Thyroid gland (tissue), 4 donors: ENCODE data around the gene LDAH.

Experiments
- POLR2A ChIP-seq, 2 donors: fragments of 450-650 bp; IDR thresholded peaks; one replicate each; pipeline ENCODE4 v1.6.1; 2017; ENCODE audit warnings: antibody characterized with exemption in 2 of 2, mild to moderate bottlenecking in 2 of 2, moderate library complexity in 1 of 2
- TF ChIP-seq, protein P1 (sequence below), 6 experiments: fragments of 200-600 bp in 3 of 6; fragments of 450-650 bp in 3 of 6; sonication (generic) in 3 of 6; IDR thresholded peaks; one replicate each; pipeline ENCODE4 v1.5.1; 2016 to 2019; ENCODE audit warnings: antibody characterized with exemption in 6 of 6, mild to moderate bottlenecking in 2 of 6, inconsistent platforms in 1 of 6, moderate library complexity in 1 of 6

DNA sequence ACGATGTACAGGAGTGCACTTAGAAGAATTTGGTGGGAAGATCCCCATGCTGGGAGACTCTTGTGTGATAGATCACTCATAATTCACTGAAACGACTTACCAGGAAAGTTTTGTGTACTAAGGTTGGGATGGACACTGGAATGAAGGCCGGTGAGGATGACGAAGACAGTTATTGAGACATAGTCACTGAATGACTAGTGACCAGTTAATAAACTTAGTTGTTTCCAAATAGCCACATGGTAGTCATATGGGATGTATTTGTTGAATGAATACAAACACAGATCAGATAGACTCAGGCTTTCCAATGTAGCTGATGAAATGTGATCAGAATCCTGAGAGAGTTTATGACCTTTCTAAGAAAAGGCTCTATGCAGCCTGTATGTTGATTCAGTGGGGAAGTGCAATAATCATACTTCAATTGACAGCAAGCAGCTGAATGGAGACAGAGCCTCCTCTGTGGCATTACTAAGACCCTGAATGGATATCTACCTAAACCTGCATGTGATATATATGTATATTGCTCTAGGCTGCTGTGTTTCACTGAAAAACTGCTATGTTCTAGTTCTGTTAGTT is 135.6 kb downstream of the LDAH start:
- TF ChIP-seq, protein P1, sequence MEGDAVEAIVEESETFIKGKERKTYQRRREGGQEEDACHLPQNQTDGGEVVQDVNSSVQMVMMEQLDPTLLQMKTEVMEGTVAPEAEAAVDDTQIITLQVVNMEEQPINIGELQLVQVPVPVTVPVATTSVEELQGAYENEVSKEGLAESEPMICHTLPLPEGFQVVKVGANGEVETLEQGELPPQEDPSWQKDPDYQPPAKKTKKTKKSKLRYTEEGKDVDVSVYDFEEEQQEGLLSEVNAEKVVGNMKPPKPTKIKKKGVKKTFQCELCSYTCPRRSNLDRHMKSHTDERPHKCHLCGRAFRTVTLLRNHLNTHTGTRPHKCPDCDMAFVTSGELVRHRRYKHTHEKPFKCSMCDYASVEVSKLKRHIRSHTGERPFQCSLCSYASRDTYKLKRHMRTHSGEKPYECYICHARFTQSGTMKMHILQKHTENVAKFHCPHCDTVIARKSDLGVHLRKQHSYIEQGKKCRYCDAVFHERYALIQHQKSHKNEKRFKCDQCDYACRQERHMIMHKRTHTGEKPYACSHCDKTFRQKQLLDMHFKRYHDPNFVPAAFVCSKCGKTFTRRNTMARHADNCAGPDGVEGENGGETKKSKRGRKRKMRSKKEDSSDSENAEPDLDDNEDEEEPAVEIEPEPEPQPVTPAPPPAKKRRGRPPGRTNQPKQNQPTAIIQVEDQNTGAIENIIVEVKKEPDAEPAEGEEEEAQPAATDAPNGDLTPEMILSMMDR (IDR thresholded peaks at IDR 0.05): no peak
- no peak for TF ChIP-seq POLR2A (IDR thresholded peaks at IDR 0.05)
